ENCODE results near the gene KIAA0232. TPM values are rescaled to one million over a fixed set of nuclear protein-coding genes. Genes with fewer than 3 reads are reported as not detected.
A peak's percentile ranks its signal among the peaks of the same experiment; 100 is the strongest.

The KIAA0232 gene, protein sequence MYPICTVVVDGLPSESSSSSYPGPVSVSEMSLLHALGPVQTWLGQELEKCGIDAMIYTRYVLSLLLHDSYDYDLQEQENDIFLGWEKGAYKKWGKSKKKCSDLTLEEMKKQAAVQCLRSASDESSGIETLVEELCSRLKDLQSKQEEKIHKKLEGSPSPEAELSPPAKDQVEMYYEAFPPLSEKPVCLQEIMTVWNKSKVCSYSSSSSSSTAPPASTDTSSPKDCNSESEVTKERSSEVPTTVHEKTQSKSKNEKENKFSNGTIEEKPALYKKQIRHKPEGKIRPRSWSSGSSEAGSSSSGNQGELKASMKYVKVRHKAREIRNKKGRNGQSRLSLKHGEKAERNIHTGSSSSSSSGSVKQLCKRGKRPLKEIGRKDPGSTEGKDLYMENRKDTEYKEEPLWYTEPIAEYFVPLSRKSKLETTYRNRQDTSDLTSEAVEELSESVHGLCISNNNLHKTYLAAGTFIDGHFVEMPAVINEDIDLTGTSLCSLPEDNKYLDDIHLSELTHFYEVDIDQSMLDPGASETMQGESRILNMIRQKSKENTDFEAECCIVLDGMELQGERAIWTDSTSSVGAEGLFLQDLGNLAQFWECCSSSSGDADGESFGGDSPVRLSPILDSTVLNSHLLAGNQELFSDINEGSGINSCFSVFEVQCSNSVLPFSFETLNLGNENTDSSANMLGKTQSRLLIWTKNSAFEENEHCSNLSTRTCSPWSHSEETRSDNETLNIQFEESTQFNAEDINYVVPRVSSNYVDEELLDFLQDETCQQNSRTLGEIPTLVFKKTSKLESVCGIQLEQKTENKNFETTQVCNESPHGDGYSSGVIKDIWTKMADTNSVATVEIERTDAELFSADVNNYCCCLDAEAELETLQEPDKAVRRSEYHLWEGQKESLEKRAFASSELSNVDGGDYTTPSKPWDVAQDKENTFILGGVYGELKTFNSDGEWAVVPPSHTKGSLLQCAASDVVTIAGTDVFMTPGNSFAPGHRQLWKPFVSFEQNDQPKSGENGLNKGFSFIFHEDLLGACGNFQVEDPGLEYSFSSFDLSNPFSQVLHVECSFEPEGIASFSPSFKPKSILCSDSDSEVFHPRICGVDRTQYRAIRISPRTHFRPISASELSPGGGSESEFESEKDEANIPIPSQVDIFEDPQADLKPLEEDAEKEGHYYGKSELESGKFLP (N-terminal part only)
- 73.0 TPM for total RNA-seq
- long read RNA-seq, full-length matches to known transcripts, result 2 of 36 reads
- long read RNA-seq, partial matches to known transcripts, result 11 of 36 reads
- long read RNA-seq, other reads (novel, unspliced or antisense), result 23 of 36 reads

- peak; percentile 98 for DNase-seq (ENCODE audit: low spot score)
- intact Hi-C loops (cut with DNase I), result loop anchor here (1.0 to 5.0 kb wide), 5 partner anchors 66 to 290 kb away; partner anchors contain the start of gene BLOC1S4
Observed at GRCh38 chr4:6782147-6782845, at the start of gene KIAA0232. TSS of gene KIAA0232 (plus strand) at chr4:6782727. CDS start at chr4:6824454, 41,727 bp downstream.

GRCh38 chr4:6733358-6734164 lies 49.0 kb upstream of the KIAA0232 start:
- intact Hi-C loops (cut with DNase I), result no loop called here
- no peak for DNase-seq (ENCODE audit: low spot score)

DNA sequence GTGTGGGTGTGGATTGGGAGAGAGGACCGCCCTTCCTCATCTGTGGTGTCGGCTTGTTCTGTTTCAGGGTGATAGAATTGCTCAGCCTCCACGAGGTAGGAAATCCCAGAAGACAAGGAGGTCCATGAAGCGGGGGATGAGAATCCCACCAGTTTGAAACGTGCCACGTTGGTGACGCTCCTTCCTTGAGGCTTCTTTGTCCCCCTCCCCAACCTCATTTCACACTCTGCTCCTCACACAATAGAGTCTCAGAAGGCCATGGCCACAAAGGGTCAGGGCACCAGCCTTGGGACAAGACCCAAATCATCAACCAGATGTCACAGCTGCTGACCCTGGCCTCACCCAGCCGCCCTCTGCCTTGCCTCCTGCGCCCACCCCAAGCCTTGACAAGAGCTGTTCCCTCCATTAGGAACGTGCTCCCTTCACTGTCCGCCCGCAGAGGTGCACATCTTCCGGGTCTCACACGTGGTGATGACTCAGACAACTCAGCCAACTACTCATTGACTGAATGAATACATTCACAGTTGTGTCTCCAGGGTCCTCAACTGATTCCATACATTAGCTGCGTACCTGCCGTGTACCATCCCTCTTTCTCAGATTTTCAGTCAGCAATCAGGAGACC lies 48.3 kb upstream of the KIAA0232 start:
- no peak for DNase-seq (ENCODE audit: low spot score)
- intact Hi-C loops (cut with DNase I), result no loop called here

GRCh38 chr4:6739920-6740319 lies 42.6 kb upstream of the KIAA0232 start:
- intact Hi-C loops (cut with DNase I), result no loop called here
- DNase-seq (ENCODE audit: low spot score), result no peak

DNA sequence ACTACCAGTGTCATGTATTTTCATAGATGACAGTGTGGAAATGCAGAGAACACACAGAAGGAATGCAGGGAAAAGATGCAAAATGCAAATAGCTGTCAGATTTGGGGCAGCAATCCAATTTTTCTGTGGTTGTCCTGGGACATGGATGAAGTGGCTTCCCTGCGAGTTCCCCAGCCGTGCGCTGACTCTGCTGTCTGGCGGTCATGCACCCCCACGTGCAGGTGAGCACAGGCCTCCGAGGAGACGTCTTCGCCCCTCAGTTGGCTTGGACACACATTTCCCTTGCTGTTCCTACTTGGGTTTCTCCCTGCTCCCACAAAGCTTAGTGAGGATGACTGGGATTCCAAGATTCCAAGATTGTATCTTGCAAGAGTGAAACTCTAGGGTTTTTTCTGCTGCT lies 42.2 kb upstream of the KIAA0232 start:
- intact Hi-C loops (cut with DNase I), result no loop called here
- no peak for DNase-seq (ENCODE audit: low spot score)

DNA sequence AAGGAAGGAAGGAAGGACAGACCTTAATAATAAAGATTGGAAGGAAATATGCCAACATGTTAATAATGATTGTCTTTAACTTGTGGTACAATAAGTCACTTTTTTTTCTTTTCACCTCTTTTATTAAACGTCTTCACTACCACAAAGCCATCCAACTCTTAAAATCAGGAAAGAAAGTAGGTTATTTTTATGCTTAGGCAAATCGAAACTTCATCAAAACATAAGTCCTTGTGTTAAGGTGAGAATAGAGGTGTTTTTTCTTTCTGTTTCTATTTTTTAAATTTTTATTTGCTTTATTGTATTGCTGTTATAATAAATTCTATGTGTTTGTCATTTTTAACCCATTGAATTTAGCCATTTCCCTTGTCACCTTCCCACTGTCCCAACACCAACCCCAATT lies 40.0 kb upstream of the KIAA0232 start:
- intact Hi-C loops (cut with DNase I), result no loop called here

DNA sequence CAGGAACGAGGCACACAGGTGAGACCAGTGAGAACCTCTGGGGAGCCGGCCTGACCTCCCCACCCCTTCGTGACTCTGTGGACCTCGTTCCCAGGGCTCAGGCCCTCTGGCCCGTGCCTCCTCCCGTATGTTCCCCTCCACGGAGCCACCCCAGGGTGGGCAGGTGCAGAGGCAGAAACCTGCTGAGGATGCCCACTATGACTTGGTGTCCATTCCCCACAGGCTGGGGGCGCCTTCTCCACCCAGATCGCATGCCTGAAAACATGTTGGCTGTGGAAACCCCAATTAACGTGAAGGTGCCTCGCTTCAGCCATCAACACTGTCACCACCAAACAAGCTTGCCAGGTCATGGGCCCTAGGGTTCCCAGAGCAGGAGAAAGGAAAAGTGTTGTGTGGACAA lies 39.5 kb upstream of the KIAA0232 start:
- no peak for DNase-seq (ENCODE audit: low spot score)
- intact Hi-C loops (cut with DNase I), result no loop called here

More for the DNA sequence above, 40.0 kb upstream of the KIAA0232 start:
- DNase-seq (ENCODE audit: low spot score), result no peak

DNA sequence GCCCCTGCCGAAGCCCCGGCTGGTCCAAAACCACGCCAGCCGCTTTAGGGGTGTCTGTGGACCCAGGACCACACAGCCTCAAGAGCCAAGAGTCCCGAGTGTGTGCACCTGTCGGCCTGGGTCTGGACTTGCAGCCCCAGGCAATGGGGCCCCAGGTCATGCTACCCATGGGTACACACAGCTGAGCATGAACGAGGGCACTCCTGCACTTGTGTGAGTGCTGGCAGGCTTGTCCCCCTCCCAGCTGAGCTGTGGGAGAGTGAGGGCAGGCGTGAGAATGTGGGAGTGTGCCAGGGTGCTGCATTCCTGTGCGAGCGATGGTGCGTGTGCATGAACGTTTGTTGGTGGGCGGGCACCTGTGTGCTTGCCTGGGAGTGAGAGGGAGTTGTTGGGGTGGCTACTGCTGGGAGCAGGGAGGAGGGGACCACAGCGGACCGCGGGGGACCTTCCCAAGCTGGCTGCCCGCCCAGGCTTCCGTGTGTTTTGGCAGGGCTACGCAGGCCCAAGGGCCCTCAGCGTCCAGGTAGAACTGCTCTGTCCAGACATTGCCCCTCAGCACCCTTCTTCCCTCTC lies 35.7 kb upstream of the KIAA0232 start:
- intact Hi-C loops (cut with DNase I), result no loop called here
- no peak for DNase-seq (ENCODE audit: low spot score)

GRCh38 chr4:6747294-6748051 lies 35.1 kb upstream of the KIAA0232 start:
- intact Hi-C loops (cut with DNase I), result no loop called here
- no peak for DNase-seq (ENCODE audit: low spot score)

- intact Hi-C loops (cut with DNase I), result no loop called here
- DNase-seq (ENCODE audit: low spot score), result no peak
Observed at GRCh38 chr4:6748286-6748685, 34.2 kb upstream of the KIAA0232 start.

- no peak for DNase-seq (ENCODE audit: low spot score)
- intact Hi-C loops (cut with DNase I), result no loop called here
Observed at GRCh38 chr4:6749340-6750171, 33.0 kb upstream of the KIAA0232 start.

GRCh38 chr4:6750286-6751221 lies 32.0 kb upstream of the KIAA0232 start:
- intact Hi-C loops (cut with DNase I), result no loop called here
- no peak for DNase-seq (ENCODE audit: low spot score)

DNA sequence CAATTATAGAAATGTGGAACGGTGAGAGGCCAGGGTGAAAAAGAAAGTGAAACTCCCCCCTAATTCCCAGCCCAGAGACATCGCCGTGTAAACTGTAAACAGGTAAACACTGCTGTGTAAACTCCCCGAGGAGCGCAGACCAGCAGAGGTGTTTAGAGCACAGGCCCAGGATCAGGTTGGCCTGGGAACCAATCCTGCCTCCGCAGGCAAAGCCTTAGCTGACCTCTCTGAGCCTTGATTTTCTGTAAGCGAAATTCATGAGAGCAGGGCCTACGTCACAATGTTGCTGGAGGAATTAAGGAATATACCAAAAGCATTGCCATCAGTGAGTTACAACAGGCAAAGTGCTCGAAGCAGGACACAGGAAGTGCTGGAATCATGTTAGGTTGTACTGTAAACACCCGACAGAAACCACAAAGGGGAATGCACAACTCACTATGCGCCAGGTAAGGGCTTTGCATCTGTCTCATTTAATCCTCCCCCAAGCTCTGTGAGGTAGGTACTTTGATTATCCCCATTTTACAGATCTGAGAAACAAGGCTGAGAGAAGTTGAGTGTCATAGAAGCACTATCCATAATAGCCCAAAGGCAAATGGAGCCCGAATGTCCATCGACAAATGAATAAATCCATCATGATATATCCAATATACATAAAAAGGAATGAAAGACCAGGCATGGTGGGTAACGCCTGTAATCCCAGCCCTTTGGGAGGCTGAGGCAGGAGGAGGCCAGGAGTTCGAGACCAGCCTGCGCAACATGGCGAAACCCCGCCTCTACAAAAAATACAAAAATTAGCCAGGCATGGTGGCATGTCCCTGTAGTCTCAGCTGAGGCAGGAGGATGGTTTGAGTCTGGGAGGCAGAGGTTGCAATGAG lies 30.7 kb upstream of the KIAA0232 start:
- intact Hi-C loops (cut with DNase I), result no loop called here
- DNase-seq (ENCODE audit: low spot score), result no peak

GRCh38 chr4:6752486-6752829 lies 30.1 kb upstream of the KIAA0232 start:
- no peak for DNase-seq (ENCODE audit: low spot score)
- intact Hi-C loops (cut with DNase I), result no loop called here
